Neural crest cell (in vitro differentiated cells): ENCODE measurements around the gene RNF144A. TPM values are rescaled to one million over a fixed set of nuclear protein-coding genes. Genes with fewer than 3 reads are reported as not detected.

Experiments
- DNase-seq: peaks from one replicate; pipeline ENCODE4 v3.0.0; 2021; ENCODE audit warnings: low read depth, mixed read lengths, low spot score
- H3K27ac Mint-ChIP-seq: one replicate; pipeline ENCODE4 v1.8.0; 2021; ENCODE audit warnings: mild to moderate bottlenecking, mixed read lengths; ENCODE audit not compliant: unreplicated experiment
- H3K27me3 Mint-ChIP-seq: 2 replicates; pipeline ENCODE4 v1.8.0; 2021; ENCODE audit warnings: low read depth, mild to moderate bottlenecking, mixed read lengths
- H3K36me3 Mint-ChIP-seq: 2 replicates; pipeline ENCODE4 v1.8.0; 2021; ENCODE audit warnings: low read depth, mild to moderate bottlenecking, mixed read lengths
- H3K4me1 Mint-ChIP-seq: 2 replicates; pipeline ENCODE4 v1.8.0; 2021; ENCODE audit warnings: mixed read lengths
- H3K4me3 Mint-ChIP-seq: one replicate; pipeline ENCODE4 v1.8.0; 2021; ENCODE audit warnings: mild to moderate bottlenecking, mixed read lengths
- H3K9me3 Mint-ChIP-seq: 2 replicates; pipeline ENCODE4 v1.8.0; 2021; ENCODE audit warnings: mixed read lengths
- total RNA-seq: library from RNA; stranded (reverse); gene quantifications from 2 replicates; pipeline ENCODE4 v1.2.1, GENCODE V29; 2021
- TF ChIP-seq, protein P1 (sequence below): fragments of 200-600 bp; sonication (generic); conservative IDR thresholded peaks from 2 replicates; pipeline ENCODE4 v1.5.0; 2021; ENCODE audit warnings: antibody characterized with exemption, mild to moderate bottlenecking

Gene RNF144A
- total RNA-seq, 1 donor from 2014 or later = 49.6 TPM

DNA sequence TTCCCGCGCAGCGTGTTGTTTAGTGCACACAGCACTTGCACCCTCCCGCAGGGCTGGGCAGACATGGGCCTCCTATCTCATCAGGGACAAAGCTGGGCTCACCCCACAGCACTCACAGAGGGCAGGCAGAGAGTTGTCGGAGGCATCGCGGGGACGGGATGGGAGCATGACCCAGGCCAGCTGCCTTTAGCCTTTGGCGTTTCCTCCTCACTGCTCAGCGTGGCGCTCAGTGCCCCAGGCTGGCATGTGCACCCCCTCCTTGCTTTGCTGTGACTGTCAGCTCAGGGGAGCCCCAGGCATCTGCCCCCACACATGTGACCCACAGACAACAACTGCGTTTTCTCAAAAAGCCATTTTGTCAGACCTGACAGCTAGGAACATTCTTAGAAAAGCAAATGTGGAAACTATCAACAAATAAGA, 101.1 kb downstream of the RNF144A start:
- Mint-ChIP-seq H3K4me3 (no peak overlapping the region), H3K36me3 (peaks cover 14% of the 10 kb centered on the region), H3K4me1 (peaks cover 50% of the 10 kb centered on the region), H3K27ac (peak overlapping the region; percentile 23), H3K27me3 (no peaks in the 10 kb centered on the region), H3K9me3 (no peaks in the 10 kb centered on the region)
- DNase-seq = no peak
- TF ChIP-seq, protein P1, sequence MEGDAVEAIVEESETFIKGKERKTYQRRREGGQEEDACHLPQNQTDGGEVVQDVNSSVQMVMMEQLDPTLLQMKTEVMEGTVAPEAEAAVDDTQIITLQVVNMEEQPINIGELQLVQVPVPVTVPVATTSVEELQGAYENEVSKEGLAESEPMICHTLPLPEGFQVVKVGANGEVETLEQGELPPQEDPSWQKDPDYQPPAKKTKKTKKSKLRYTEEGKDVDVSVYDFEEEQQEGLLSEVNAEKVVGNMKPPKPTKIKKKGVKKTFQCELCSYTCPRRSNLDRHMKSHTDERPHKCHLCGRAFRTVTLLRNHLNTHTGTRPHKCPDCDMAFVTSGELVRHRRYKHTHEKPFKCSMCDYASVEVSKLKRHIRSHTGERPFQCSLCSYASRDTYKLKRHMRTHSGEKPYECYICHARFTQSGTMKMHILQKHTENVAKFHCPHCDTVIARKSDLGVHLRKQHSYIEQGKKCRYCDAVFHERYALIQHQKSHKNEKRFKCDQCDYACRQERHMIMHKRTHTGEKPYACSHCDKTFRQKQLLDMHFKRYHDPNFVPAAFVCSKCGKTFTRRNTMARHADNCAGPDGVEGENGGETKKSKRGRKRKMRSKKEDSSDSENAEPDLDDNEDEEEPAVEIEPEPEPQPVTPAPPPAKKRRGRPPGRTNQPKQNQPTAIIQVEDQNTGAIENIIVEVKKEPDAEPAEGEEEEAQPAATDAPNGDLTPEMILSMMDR = no peak

DNA sequence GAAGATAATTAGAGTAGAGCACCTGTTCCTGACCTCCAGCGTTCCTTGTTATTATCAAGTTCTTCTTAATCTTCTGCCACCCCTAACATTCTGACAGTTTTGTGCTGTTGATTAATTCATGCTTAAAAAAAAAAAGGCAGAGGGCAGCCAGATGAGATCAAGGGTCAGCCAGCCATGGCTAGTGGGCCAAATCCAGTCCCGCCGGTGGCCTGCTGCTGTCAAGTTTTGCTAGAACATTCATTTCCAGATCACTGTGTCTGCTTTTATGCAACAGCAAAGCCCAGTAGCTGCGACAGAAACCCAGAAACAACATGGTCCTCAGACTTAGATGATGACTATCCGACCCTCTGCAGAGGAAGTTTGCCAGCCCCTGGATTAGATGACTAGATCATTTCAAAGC, 101.6 kb downstream of the RNF144A start:
- Mint-ChIP-seq H3K4me1 (peaks cover 50% of the 10 kb centered on the region), H3K27me3 (no peaks in the 10 kb centered on the region), H3K36me3 (peaks cover 14% of the 10 kb centered on the region), H3K27ac (no peak overlapping the region), H3K4me3 (no peak overlapping the region), H3K9me3 (no peaks in the 10 kb centered on the region)
- TF ChIP-seq, protein P1 = no peak
- DNase-seq = no peak

DNA sequence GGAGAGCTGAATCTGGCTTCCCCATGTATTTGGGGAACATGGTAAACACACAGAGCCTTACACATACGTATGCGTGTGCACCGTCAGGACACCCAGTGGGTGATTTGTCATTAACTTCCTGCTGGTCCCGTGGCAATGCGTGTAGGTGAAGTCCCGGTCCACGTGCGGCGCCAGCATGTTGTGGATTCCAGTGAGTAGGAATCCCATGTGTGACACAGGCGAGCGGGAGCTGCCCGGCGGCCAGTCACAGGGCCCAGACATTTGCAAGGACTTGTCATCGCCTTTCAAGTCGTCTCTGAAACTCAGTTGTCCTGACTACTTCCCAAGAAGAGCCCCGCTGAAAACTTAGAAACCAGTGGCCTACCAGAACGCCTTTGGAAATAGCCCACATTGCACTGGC, 102.0 kb downstream of the RNF144A start:
- H3K36me3 Mint-ChIP-seq = peaks cover 14% of the 10 kb centered on the region
- TF ChIP-seq, protein P1 = no peak
- H3K27ac Mint-ChIP-seq = no peak overlapping the region
- H3K4me1 Mint-ChIP-seq = peaks cover 47% of the 10 kb centered on the region
- H3K9me3 Mint-ChIP-seq = no peaks in the 10 kb centered on the region
- no peak overlapping the region for H3K4me3 Mint-ChIP-seq
- DNase-seq = no peak
- H3K27me3 Mint-ChIP-seq = no peaks in the 10 kb centered on the region

DNA sequence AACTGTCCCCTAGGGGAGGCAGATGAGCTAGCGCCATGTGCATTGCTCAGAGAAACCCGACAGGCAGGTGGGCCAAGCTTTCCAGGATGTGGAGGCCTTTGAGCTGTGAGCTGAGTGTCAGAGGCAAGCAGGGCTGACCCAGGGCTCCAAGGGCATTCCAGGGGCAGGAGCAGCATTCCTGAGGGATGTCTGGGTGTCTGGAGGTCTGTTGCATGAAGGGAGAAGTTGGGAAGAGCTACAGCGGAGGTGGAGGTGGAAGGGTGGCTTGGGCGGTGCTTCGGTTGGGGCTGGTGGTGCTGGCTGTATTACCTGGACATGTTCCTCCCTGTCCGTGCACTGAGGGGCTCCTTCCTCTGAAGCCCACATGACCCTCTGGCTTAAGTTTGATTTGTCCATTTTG, 102.8 kb downstream of the RNF144A start:
- TF ChIP-seq, protein P1 = no peak
- H3K27ac Mint-ChIP-seq = no peak overlapping the region
- H3K9me3 Mint-ChIP-seq = no peaks in the 10 kb centered on the region
- H3K27me3 Mint-ChIP-seq = no peaks in the 10 kb centered on the region
- H3K4me1 Mint-ChIP-seq = peaks cover 39% of the 10 kb centered on the region
- no peak overlapping the region for H3K4me3 Mint-ChIP-seq
- peaks cover 14% of the 10 kb centered on the region for H3K36me3 Mint-ChIP-seq
- DNase-seq = no peak

DNA sequence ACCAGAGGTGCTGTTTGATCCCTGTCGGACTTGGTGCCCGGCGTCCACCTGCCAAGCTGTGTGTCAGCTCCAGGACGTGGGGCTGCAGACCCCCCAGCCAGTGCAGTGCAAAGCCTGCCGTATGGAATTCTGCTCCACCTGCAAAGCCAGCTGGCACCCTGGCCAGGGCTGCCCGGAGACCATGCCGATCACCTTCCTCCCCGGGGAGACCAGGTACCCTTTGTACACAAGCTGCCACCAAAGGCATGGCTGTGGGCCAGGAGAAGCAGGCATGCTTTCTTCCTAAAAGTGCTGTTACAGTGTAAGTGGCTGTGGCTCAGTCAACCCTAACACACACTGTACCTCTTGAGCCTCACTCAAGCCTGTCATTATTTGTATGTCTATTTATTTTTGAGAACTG, 103.3 kb downstream of the RNF144A start:
- Mint-ChIP-seq H3K27me3 (no peaks in the 10 kb centered on the region), H3K9me3 (no peaks in the 10 kb centered on the region), H3K27ac (no peak overlapping the region), H3K4me1 (peaks cover 35% of the 10 kb centered on the region), H3K36me3 (peaks cover 14% of the 10 kb centered on the region), H3K4me3 (no peak overlapping the region)
- TF ChIP-seq, protein P1 = no peak
- DNase-seq = no peak

DNA sequence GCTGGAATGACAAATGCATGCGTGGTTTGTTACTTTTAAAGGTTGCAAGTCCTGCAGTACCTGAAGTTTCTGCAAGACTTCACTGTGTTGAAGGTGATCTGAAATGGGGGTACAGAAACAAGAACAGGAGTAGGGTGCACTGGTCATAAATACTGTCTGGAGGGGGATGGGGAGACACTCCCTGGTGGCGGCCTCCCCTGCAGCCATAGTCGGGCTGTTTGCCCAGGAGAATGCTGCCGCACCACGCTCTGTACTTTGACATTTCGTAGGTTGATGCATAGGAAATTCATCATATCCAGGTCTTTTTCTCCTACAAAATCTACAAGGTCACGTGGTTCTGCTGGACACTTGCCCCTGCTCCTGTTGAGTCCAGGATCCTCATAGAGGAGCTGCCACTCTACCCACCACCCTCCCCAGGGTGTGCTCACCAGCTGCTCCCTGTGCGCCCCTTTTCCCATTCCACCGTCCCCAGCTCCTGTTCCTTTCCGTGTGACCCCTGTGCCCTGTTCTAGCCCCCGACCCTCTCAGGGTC, 103.8 kb downstream of the RNF144A start:
- no peaks in the 10 kb centered on the region for H3K9me3 Mint-ChIP-seq
- H3K27me3 Mint-ChIP-seq = no peaks in the 10 kb centered on the region
- H3K27ac Mint-ChIP-seq = no peak overlapping the region
- H3K4me1 Mint-ChIP-seq = peaks cover 36% of the 10 kb centered on the region
- H3K4me3 Mint-ChIP-seq = no peak overlapping the region
- no peak for DNase-seq
- TF ChIP-seq, protein P1 = no peak
- peaks cover 14% of the 10 kb centered on the region for H3K36me3 Mint-ChIP-seq
